SU-DHL-6 (cell line): Measurements from ENCODE around the gene OXNAD1.
"Not testable (repeated sequence)": the region's sequence is repeated elsewhere in the genome, so short reads cannot be mapped to it uniquely, and the experiment has no call there.

Experiments used
- H2AFZ ChIP-seq: fragments of 200-600 bp; sonication (generic); 2 replicates; pipeline ENCODE4 v1.6.1; 2014; ENCODE audit warnings: low read depth, mild to moderate bottlenecking, moderate library complexity, mixed read lengths, antibody characterized with exemption, low read length; ENCODE audit not compliant: severe bottlenecking
- H3F3A ChIP-seq: fragments of 200-600 bp; shearing (Covaris generic); 2 replicates; pipeline ENCODE4 v1.6.0; 2016; ENCODE audit warnings: antibody characterized with exemption, mild to moderate bottlenecking; ENCODE audit not compliant: insufficient read depth
- H3K27ac ChIP-seq: fragments of 200-600 bp; sonication (generic); 2 replicates; pipeline ENCODE4 v1.5.1; 2016; ENCODE audit warnings: low read depth, mild to moderate bottlenecking, low read length, moderate library complexity, mixed read lengths
- H3K27me3 ChIP-seq: fragments of 200-600 bp; sonication (generic), shearing (Covaris generic); 2 replicates; pipeline ENCODE4 v1.6.0; 2014; ENCODE audit warnings: mild to moderate bottlenecking, low read length
- H3K36me3 ChIP-seq: fragments of 200-600 bp; sonication (generic); 2 replicates; pipeline ENCODE4 v1.6.1; 2014; ENCODE audit warnings: mild to moderate bottlenecking, low read length, mixed read lengths
- H3K4me2 ChIP-seq: fragments of 300-600, 200-600 bp; shearing (Covaris generic), sonication (generic); 2 replicates; pipeline ENCODE4 v1.6.0; 2014; ENCODE audit warnings: low read length, low read depth, mild to moderate bottlenecking; ENCODE audit not compliant: poor library complexity, severe bottlenecking
- H3K4me3 ChIP-seq: fragments of 200-600 bp; sonication (generic); 2 replicates; pipeline ENCODE4 v1.5.1; 2014; ENCODE audit warnings: antibody characterized with exemption, low read length, mild to moderate bottlenecking, mixed read lengths; ENCODE audit not compliant: insufficient read depth, poor library complexity, severe bottlenecking
- H3K79me2 ChIP-seq: fragments of 200-600 bp; sonication (generic); 2 replicates; pipeline ENCODE4 v1.6.1; 2014; ENCODE audit warnings: mild to moderate bottlenecking, low read length, moderate library complexity; ENCODE audit not compliant: insufficient read depth
- H3K9ac ChIP-seq: fragments of 200-600 bp; sonication (generic); 2 replicates; pipeline ENCODE4 v1.7.0; 2014; ENCODE audit warnings: mild to moderate bottlenecking, low read length
- H3K9me2 ChIP-seq: fragments of 200-600 bp; sonication (generic); replicated peaks from 2 replicates; pipeline ENCODE4 v1.6.1; 2014; ENCODE audit warnings: low read length; ENCODE audit not compliant: insufficient read depth
- H3K9me3 ChIP-seq: fragments of 200-600 bp; sonication (generic); 2 replicates; pipeline ENCODE4 v1.6.1; 2014; ENCODE audit warnings: low read length, mixed read lengths; ENCODE audit not compliant: insufficient read depth
- H4K20me1 ChIP-seq: fragments of 200-600 bp; sonication (generic); 2 replicates; pipeline ENCODE4 v1.6.1; 2014; ENCODE audit warnings: low read depth, mild to moderate bottlenecking, antibody characterized with exemption, low read length, moderate library complexity, mixed read lengths
- CTCF ChIP-seq: fragments of 200-600 bp; sonication (generic); IDR thresholded peaks from one replicate; pipeline ENCODE4 v1.5.1; 2017; ENCODE audit warnings: antibody characterized with exemption, mild to moderate bottlenecking, low read length, moderate library complexity; ENCODE audit not compliant: insufficient read depth, poor library complexity, severe bottlenecking
- EZH2phosphoT487 ChIP-seq: fragments of 200-600 bp; sonication (generic), shearing (Covaris generic); conservative IDR thresholded peaks from 2 replicates; pipeline ENCODE4 v1.6.1; 2018; ENCODE audit warnings: mild to moderate bottlenecking, antibody characterized with exemption, low read length, moderate library complexity, mixed read lengths

The OXNAD1 gene

GRCh38 chr3:16308727-16309126 lies 43.7 kb downstream of the OXNAD1 start:
- H3K27me3 ChIP-seq = no peaks in the 10 kb centered on the region
- no peak overlapping the region for H3K4me2 ChIP-seq
- no peaks in the 10 kb centered on the region for H3K9me2 ChIP-seq
- H3K27ac ChIP-seq = peak overlapping the region; percentile 24; the same call in 1 of the 2 replicates
- H3K4me3 ChIP-seq = no peak overlapping the region
- peaks cover 68% of the 10 kb centered on the region for H3F3A ChIP-seq
- H3K9ac ChIP-seq = no peak overlapping the region
- H3K9me3 ChIP-seq = no peaks in the 10 kb centered on the region
- TF ChIP-seq CTCF = no peak
- TF ChIP-seq EZH2phosphoT487 = no peak
- peaks cover 4% of the 10 kb centered on the region; the same call in 1 of the 2 replicates for H3K36me3 ChIP-seq
- no peaks in the 10 kb centered on the region for H3K79me2 ChIP-seq
- no peaks in the 10 kb centered on the region for H4K20me1 ChIP-seq
- no peak overlapping the region for H2AFZ ChIP-seq

GRCh38 chr3:16309558-16309957 lies 44.5 kb downstream of the OXNAD1 start:
- peak overlapping the region; percentile 24; the same call in 1 of the 2 replicates for H3K27ac ChIP-seq
- peaks cover 10% of the 10 kb centered on the region for H3K36me3 ChIP-seq
- TF ChIP-seq EZH2phosphoT487 = no peak
- TF ChIP-seq CTCF = no peak
- no peak overlapping the region for H2AFZ ChIP-seq
- H3K4me3 ChIP-seq = no peak overlapping the region
- no peaks in the 10 kb centered on the region for H3K27me3 ChIP-seq
- H3K9me3 ChIP-seq = no peaks in the 10 kb centered on the region
- H3K9me2 ChIP-seq = no peaks in the 10 kb centered on the region
- H3K4me2 ChIP-seq = no peak overlapping the region
- peaks cover 70% of the 10 kb centered on the region for H3F3A ChIP-seq
- H3K79me2 ChIP-seq = no peaks in the 10 kb centered on the region
- no peaks in the 10 kb centered on the region for H4K20me1 ChIP-seq
- H3K9ac ChIP-seq = no peak overlapping the region

- H4K20me1 ChIP-seq = not testable (repeated sequence)
- Histone ChIP-seq H3F3A (peaks cover 71% of the 10 kb centered on the region), H3K27ac (peak overlapping the region; percentile 24)
Observed at GRCh38 chr3:16310486-16310885, 45.5 kb downstream of the OXNAD1 start.

GRCh38 chr3:16311960-16312451 lies 47.0 kb downstream of the OXNAD1 start:
- Histone ChIP-seq H2AFZ (no peak overlapping the region), H3K4me3 (no peak overlapping the region), H3K27me3 (no peaks in the 10 kb centered on the region), H3K9ac (no peak overlapping the region), H3K4me2 (no peak overlapping the region), H4K20me1 (no peaks in the 10 kb centered on the region), H3K36me3 (peaks cover 23% of the 10 kb centered on the region), H3K27ac (peak overlapping the region; percentile 0; the same call in 1 of the 2 replicates), H3K9me2 (no peaks in the 10 kb centered on the region), H3K79me2 (no peaks in the 10 kb centered on the region), H3F3A (peaks cover 55% of the 10 kb centered on the region), H3K9me3 (no peaks in the 10 kb centered on the region)
- no peak for TF ChIP-seq EZH2phosphoT487
- no peak for TF ChIP-seq CTCF

More at GRCh38 chr3:16310486-16310885, 45.5 kb downstream of the OXNAD1 start:
- not testable (repeated sequence) for H3K9me2 ChIP-seq, H3K9me3 ChIP-seq, H3K4me3 ChIP-seq, H3K4me2 ChIP-seq, H3K27me3 ChIP-seq, H2AFZ ChIP-seq, H3K79me2 ChIP-seq, H3K9ac ChIP-seq
- peaks cover 17% of the 10 kb centered on the region for H3K36me3 ChIP-seq
